NT2/D1 (cell line): Measurements from ENCODE around the gene DNAJB1.
"Not testable (repeated sequence)": the region's sequence is repeated elsewhere in the genome, so short reads cannot be mapped to it uniquely, and the experiment has no call there.

Experiments
- DNase-seq: peaks from one replicate; pipeline ENCODE4 v3.0.0-alpha.2; 2011; ENCODE audit warnings: low read depth, low spot score
- H3K27me3 ChIP-seq: 2 replicates; pipeline ENCODE4 v1.6.0; 2011; ENCODE audit warnings: mild to moderate bottlenecking; ENCODE audit not compliant: insufficient read length, insufficient read depth
- H3K36me3 ChIP-seq: 2 replicates; pipeline ENCODE4 v1.6.1; 2011; ENCODE audit warnings: mild to moderate bottlenecking, low read length, mixed read lengths; ENCODE audit not compliant: insufficient read depth, insufficient read length
- H3K4me1 ChIP-seq: 2 replicates; pipeline ENCODE4 v1.5.1; 2011; ENCODE audit not compliant: insufficient read depth, insufficient read length
- H3K4me3 ChIP-seq: 2 replicates; pipeline ENCODE4 v1.5.1; 2011; ENCODE audit warnings: low read depth; ENCODE audit not compliant: insufficient read length
- H3K9ac ChIP-seq: 2 replicates; pipeline ENCODE4 v1.6.0; 2011; ENCODE audit warnings: low read depth; ENCODE audit not compliant: insufficient read length
- H3K9me3 ChIP-seq: 2 replicates; pipeline ENCODE4 v1.5.1; 2011; ENCODE audit warnings: mild to moderate bottlenecking, low read length; ENCODE audit not compliant: insufficient read depth
- SUZ12 ChIP-seq: IDR thresholded peaks from 2 replicates; pipeline ENCODE4 v1.6.1; 2011; ENCODE audit not compliant: insufficient read length, insufficient read depth; ENCODE audit errors: extremely low read depth
- YY1 ChIP-seq: IDR thresholded peaks from 2 replicates; pipeline ENCODE4 v1.6.1; 2011; ENCODE audit not compliant: insufficient read length, insufficient read depth
- ZNF274 ChIP-seq: IDR thresholded peaks from 2 replicates; pipeline ENCODE4 v1.6.1; 2011; ENCODE audit warnings: mild to moderate bottlenecking, low read depth, low read length

DNAJB1 gene

DNA sequence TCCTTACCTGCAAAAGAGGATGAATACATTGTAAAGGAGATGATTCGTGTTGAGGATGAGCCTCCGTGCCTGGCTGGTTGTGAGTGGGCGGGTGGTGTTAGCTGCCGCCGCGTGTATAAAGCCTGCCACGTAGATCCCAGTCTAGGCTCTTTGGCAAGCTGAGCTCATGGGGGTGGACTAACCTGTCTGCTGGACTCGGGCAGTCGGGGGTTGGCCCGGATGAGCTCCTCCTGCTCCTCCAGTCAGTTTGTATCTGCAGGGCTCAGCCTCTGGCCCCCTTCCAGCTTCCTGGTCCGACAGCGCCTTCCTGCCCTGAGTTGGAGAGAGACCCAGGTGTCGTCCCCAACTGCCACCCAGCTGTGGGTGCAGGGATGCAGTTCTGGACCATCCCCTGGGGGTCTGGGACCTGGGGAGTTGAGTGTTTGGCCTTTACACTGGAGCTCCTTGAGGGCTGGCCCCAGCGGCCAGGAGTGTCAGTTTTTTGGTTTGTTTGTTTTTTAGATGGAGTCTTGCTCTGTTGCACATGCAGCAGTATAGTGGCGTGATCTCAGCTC is 32.1 kb upstream of the DNAJB1 start:
- no peaks in the 10 kb centered on the region for H3K9me3 ChIP-seq
- TF ChIP-seq ZNF274 (no peak), YY1 (no peak), SUZ12 (no peak)
- no peak for DNase-seq
- H3K4me1 ChIP-seq: peaks cover 24% of the 10 kb centered on the region
- no peak overlapping the region for H3K4me3 ChIP-seq
- peak overlapping the region; percentile 44 for H3K9ac ChIP-seq
- peaks cover 45% of the 10 kb centered on the region for H3K36me3 ChIP-seq
- no peaks in the 10 kb centered on the region for H3K27me3 ChIP-seq

DNA sequence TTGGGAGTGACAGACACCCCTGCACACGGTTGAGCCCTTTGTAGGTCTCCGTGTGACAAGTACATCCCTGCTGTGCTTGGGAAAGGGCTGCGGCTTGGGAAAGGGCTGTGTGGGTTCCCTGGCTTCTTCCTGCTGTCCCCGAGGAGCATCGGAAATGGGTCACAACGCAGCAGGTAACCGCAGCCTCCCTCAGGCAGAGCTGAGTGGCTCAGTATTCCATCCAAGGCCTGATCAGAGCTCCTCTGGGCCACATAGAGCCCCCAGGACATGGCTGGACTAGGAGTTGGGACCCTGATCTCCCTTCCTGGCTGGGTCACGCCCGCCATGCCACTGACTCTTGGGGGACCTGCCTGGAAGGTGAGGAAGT is 27.5 kb upstream of the DNAJB1 start:
- H3K9ac ChIP-seq: peak overlapping the region; percentile 44
- no peak for TF ChIP-seq ZNF274
- TF ChIP-seq SUZ12: no peak
- no peak for TF ChIP-seq YY1
- no peaks in the 10 kb centered on the region for H3K9me3 ChIP-seq
- H3K36me3 ChIP-seq: peaks cover 37% of the 10 kb centered on the region
- no peak overlapping the region for H3K4me3 ChIP-seq
- H3K27me3 ChIP-seq: no peaks in the 10 kb centered on the region
- peaks cover 14% of the 10 kb centered on the region for H3K4me1 ChIP-seq
- no peak for DNase-seq

DNA sequence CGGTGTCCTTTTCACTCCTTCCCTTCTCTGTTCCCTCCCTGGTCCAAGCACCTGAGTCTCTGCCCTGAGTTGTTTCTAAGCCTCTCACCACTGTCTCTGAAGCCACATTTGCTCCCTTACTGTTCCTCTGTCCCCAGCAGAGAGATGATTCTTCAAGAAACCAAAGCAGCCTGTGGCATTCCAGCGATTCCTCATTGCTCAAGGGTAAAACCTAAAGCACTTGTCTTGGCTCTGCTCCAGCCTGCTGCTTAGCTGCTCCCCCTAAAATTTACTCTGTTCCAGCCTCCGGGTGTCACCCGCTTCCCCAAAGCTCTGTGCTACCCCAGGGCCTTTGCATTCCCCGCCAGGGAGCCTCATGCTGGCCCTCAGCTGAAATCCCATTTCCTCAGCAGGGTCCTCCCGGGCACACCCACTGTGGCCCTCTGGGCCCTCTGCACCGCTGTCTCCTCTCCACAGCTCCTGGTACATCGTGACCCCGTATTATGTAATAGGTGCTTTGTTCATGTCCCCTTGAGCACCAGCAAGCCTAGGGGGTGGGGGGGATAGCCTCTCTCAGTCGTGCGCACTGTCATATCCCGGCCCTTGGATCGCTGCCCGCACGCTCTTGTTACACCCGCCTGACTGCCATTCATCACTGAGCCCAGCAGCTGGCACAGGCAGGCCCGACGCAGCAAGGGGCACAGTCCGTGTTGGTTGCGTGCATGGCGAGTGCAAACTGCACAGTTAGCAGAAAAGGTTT is 26.9 kb upstream of the DNAJB1 start:
- TF ChIP-seq SUZ12 (no peak), ZNF274 (no peak), YY1 (no peak)
- Histone ChIP-seq H3K9me3 (no peaks in the 10 kb centered on the region), H3K4me3 (no peak overlapping the region), H3K27me3 (no peaks in the 10 kb centered on the region), H3K4me1 (peaks cover 11% of the 10 kb centered on the region), H3K9ac (no peak overlapping the region), H3K36me3 (peaks cover 34% of the 10 kb centered on the region)
- DNase-seq: no peak

GRCh38 chr19:14544047-14544446 is 25.9 kb upstream of the DNAJB1 start:
- Histone ChIP-seq H3K4me3 (no peak overlapping the region), H3K36me3 (peaks cover 27% of the 10 kb centered on the region), H3K4me1 (peaks cover 9% of the 10 kb centered on the region), H3K9ac (no peak overlapping the region), H3K27me3 (no peaks in the 10 kb centered on the region), H3K9me3 (no peaks in the 10 kb centered on the region)
- DNase-seq: no peak
- no peak for TF ChIP-seq SUZ12

DNA sequence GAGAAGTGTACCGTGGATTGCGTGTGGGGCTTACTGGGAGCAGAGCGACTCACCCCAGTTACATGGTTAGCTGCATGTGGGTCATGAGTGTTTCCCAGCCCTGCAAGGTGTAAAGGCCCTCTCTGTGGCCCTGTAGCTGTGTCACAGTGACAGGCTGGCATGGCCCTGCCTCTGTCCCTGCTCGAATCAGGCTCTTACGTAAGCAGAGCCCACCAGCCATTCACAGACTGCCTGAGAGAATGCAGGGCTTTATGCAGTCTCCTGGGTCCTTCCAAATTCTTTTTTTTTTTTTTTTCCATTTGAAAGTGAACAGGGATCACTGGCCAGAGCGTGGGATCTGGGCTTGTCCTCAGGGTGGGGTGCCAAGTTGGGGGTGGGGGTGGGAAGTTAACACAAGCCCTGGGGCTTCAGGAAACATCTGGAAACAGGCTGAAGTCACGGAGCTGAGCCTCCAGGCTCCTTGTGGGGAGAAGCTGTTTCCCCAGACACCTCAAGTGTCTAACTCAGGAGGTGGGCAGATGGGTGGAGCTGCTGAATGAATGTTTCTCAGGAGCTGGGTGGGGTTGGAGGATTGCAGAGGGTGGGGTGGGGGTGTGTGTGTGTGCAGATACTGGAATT is 24.6 kb upstream of the DNAJB1 start:
- no peaks in the 10 kb centered on the region for H3K9me3 ChIP-seq
- peaks cover 20% of the 10 kb centered on the region for H3K36me3 ChIP-seq
- no peak for DNase-seq
- peaks cover 12% of the 10 kb centered on the region for H3K4me1 ChIP-seq
- no peaks in the 10 kb centered on the region for H3K27me3 ChIP-seq
- H3K9ac ChIP-seq: peak overlapping the region; percentile 15
- H3K4me3 ChIP-seq: no peak overlapping the region
- TF ChIP-seq SUZ12 (no peak), ZNF274 (no peak), YY1 (no peak)

- H3K9ac ChIP-seq, H3K9me3 ChIP-seq, H3K4me3 ChIP-seq, H3K27me3 ChIP-seq, DNase-seq: not testable (repeated sequence)
- Histone ChIP-seq H3K36me3 (peaks cover 20% of the 10 kb centered on the region), H3K4me1 (peaks cover 12% of the 10 kb centered on the region)
These were observed 23.8 kb upstream of the DNAJB1 start for GRCh38 chr19:14541979-14542378.

- DNase-seq: no peak
- TF ChIP-seq SUZ12 (no peak), YY1 (no peak)
- Histone ChIP-seq H3K36me3 (peaks cover 19% of the 10 kb centered on the region), H3K4me1 (peaks cover 15% of the 10 kb centered on the region), H3K9me3 (no peaks in the 10 kb centered on the region), H3K27me3 (no peaks in the 10 kb centered on the region), H3K4me3 (no peak overlapping the region), H3K9ac (no peak overlapping the region)
These were observed 22.7 kb upstream of the DNAJB1 start for GRCh38 chr19:14540741-14541525.
